Fibroblast of skin of back (primary cell): ENCODE measurements around the gene EPHA6.

Experiments used
- DNase-seq: peaks from one replicate; pipeline ENCODE4 v3.0.0-alpha.2; 2013

EPHA6 gene

GRCh38 chr3:97655971-97656370 is 841.6 kb downstream of the EPHA6 start:
- DNase-seq: no peak

- DNase-seq: no peak
Measured at GRCh38 chr3:97656638-97657037, 842.2 kb downstream of the EPHA6 start.

GRCh38 chr3:97658668-97659285 is 844.4 kb downstream of the EPHA6 start:
- peak; percentile 8 for DNase-seq

- DNase-seq: no peak
Measured at GRCh38 chr3:97662264-97662663, 847.9 kb downstream of the EPHA6 start.

- DNase-seq: no peak
Measured at GRCh38 chr3:97662762-97663161, 848.4 kb downstream of the EPHA6 start.

- no peak for DNase-seq
Measured at GRCh38 chr3:97665896-97666295, 851.5 kb downstream of the EPHA6 start.

GRCh38 chr3:97670952-97671351 is 856.6 kb downstream of the EPHA6 start:
- DNase-seq: no peak

- no peak for DNase-seq
Measured at GRCh38 chr3:97673357-97673997, 859.1 kb downstream of the EPHA6 start.

GRCh38 chr3:97674461-97674860 is 860.1 kb downstream of the EPHA6 start:
- DNase-seq: no peak

GRCh38 chr3:97680210-97680609 is 865.8 kb downstream of the EPHA6 start:
- DNase-seq: no peak

GRCh38 chr3:97680696-97681095 is 866.3 kb downstream of the EPHA6 start:
- DNase-seq: no peak

GRCh38 chr3:97684490-97684889 is 870.1 kb downstream of the EPHA6 start:
- DNase-seq: no peak

- no peak for DNase-seq
Measured at GRCh38 chr3:97686258-97686657, 871.9 kb downstream of the EPHA6 start.

- DNase-seq: no peak
Measured at GRCh38 chr3:97687734-97688133, 873.3 kb downstream of the EPHA6 start.

GRCh38 chr3:97689111-97689510 is 874.7 kb downstream of the EPHA6 start:
- no peak for DNase-seq

GRCh38 chr3:97689962-97690361 is 875.6 kb downstream of the EPHA6 start:
- DNase-seq: no peak

- no peak for DNase-seq
Measured at GRCh38 chr3:97691354-97691753, 877.0 kb downstream of the EPHA6 start.

- no peak for DNase-seq
Measured at GRCh38 chr3:97692389-97692788, 878.0 kb downstream of the EPHA6 start.

GRCh38 chr3:97692831-97693230 is 878.4 kb downstream of the EPHA6 start:
- DNase-seq: no peak

- no peak for DNase-seq
Measured at GRCh38 chr3:97694876-97695275, 880.5 kb downstream of the EPHA6 start.

- DNase-seq: no peak
Measured at GRCh38 chr3:97698691-97699090, 884.3 kb downstream of the EPHA6 start.

- DNase-seq: no peak
Measured at GRCh38 chr3:97699889-97700288, 885.5 kb downstream of the EPHA6 start.

GRCh38 chr3:97705764-97706163 is 891.4 kb downstream of the EPHA6 start:
- no peak for DNase-seq

GRCh38 chr3:97706226-97706625 is 891.8 kb downstream of the EPHA6 start:
- no peak for DNase-seq

- DNase-seq: no peak
Measured at GRCh38 chr3:97711654-97712053, 897.3 kb downstream of the EPHA6 start.
